ENCODE data around the gene FGF19. TPM values are rescaled to one million over a fixed set of nuclear protein-coding genes. Genes with fewer than 3 reads are reported as not detected.

The FGF19 gene
- polyA plus RNA-seq, 1 donor from 2014 or later = 4.6 TPM

GRCh38 chr11:69744435-69744834, 40.6 kb upstream of the FGF19 start:
- Histone ChIP-seq H3K36me3 (ENCODE audit: insufficient read depth, low read length) (no peaks in the 10 kb centered on the region), H3K27me3 (ENCODE audit: insufficient read depth, low read depth, low read length) (no peaks in the 10 kb centered on the region), H3K9me2 (ENCODE audit: insufficient read depth, low read length) (no peaks in the 10 kb centered on the region), H3K4me3 (ENCODE audit: low read length) (no peak overlapping the region), H3F3A (ENCODE audit: insufficient read depth, low read length, poor library complexity, severe bottlenecking) (no peaks in the 10 kb centered on the region), H3K9ac (ENCODE audit: low read length) (no peak overlapping the region), H3K79me2 (replicated peaks; ENCODE audit: insufficient read depth, low read length) (no peaks in the 10 kb centered on the region), H3K27ac (ENCODE audit: low read length) (no peak overlapping the region), H2AFZ (ENCODE audit: low read depth, low read length) (no peak overlapping the region), H4K20me1 (ENCODE audit: insufficient read depth) (no peaks in the 10 kb centered on the region), H3K4me2 (ENCODE audit: low read length) (no peak overlapping the region), H3K9me3 (ENCODE audit: low read length) (no peaks in the 10 kb centered on the region)
- TF ChIP-seq POLR2AphosphoS5 (IDR thresholded peaks at IDR 0.05) = no peak
- TF ChIP-seq CTCF (IDR thresholded peaks at IDR 0.05; ENCODE audit: poor library complexity, severe bottlenecking) = no peak
- TF ChIP-seq TAF1 (IDR thresholded peaks at IDR 0.05; ENCODE audit: low read depth) = no peak
- no peak for TF ChIP-seq MXI1 (conservative IDR thresholded peaks at IDR 0.05; ENCODE audit: poor library complexity, severe bottlenecking)
- no peak for TF ChIP-seq EZH2 (IDR thresholded peaks at IDR 0.05; ENCODE audit: borderline replicate concordance, insufficient read depth, low read length, poor library complexity, severe bottlenecking)
- no peak for TF ChIP-seq SMC3 (conservative IDR thresholded peaks at IDR 0.05; ENCODE audit: poor library complexity)
- no peak for TF ChIP-seq EP300 (conservative IDR thresholded peaks at IDR 0.05; ENCODE audit: poor library complexity, severe bottlenecking)
- TF ChIP-seq RAD21 (conservative IDR thresholded peaks at IDR 0.05) = no peak
- no peak for TF ChIP-seq REST (IDR thresholded peaks at IDR 0.05; ENCODE audit: borderline replicate concordance)

GRCh38 chr11:69734841-69735240, 31.0 kb upstream of the FGF19 start:
- Histone ChIP-seq H3K36me3 (ENCODE audit: insufficient read depth, low read length) (no peaks in the 10 kb centered on the region), H3K9me2 (ENCODE audit: insufficient read depth, low read length) (no peaks in the 10 kb centered on the region), H3K4me3 (ENCODE audit: low read length) (no peak overlapping the region), H3K79me2 (replicated peaks; ENCODE audit: insufficient read depth, low read length) (no peaks in the 10 kb centered on the region), H3K4me2 (ENCODE audit: low read length) (no peak overlapping the region), H3K9ac (ENCODE audit: low read length) (no peak overlapping the region), H3K9me3 (ENCODE audit: low read length) (no peaks in the 10 kb centered on the region), H3F3A (ENCODE audit: insufficient read depth, low read length, poor library complexity, severe bottlenecking) (no peaks in the 10 kb centered on the region), H2AFZ (ENCODE audit: low read depth, low read length) (no peak overlapping the region), H3K27ac (ENCODE audit: low read length) (no peak overlapping the region), H4K20me1 (ENCODE audit: insufficient read depth) (no peaks in the 10 kb centered on the region), H3K27me3 (ENCODE audit: insufficient read depth, low read depth, low read length) (no peaks in the 10 kb centered on the region)
- no peak for TF ChIP-seq TAF1 (IDR thresholded peaks at IDR 0.05; ENCODE audit: low read depth)
- TF ChIP-seq CTCF (IDR thresholded peaks at IDR 0.05; ENCODE audit: poor library complexity, severe bottlenecking) = no peak
- TF ChIP-seq SMC3 (conservative IDR thresholded peaks at IDR 0.05; ENCODE audit: poor library complexity) = no peak
- TF ChIP-seq RAD21 (conservative IDR thresholded peaks at IDR 0.05) = no peak
- no peak for TF ChIP-seq POLR2AphosphoS5 (IDR thresholded peaks at IDR 0.05)
- no peak for TF ChIP-seq EZH2 (IDR thresholded peaks at IDR 0.05; ENCODE audit: borderline replicate concordance, insufficient read depth, low read length, poor library complexity, severe bottlenecking)
- TF ChIP-seq REST (IDR thresholded peaks at IDR 0.05; ENCODE audit: borderline replicate concordance) = no peak
- no peak for TF ChIP-seq MXI1 (conservative IDR thresholded peaks at IDR 0.05; ENCODE audit: poor library complexity, severe bottlenecking)
- TF ChIP-seq EP300 (conservative IDR thresholded peaks at IDR 0.05; ENCODE audit: poor library complexity, severe bottlenecking) = no peak
